NT2/D1 (cell line): Measurements from ENCODE around the gene MCEE.

Source experiments
- DNase-seq: peaks from one replicate; pipeline ENCODE4 v3.0.0-alpha.2; 2011; ENCODE audit warnings: low read depth, low spot score
- H3K27me3 ChIP-seq: 2 replicates; pipeline ENCODE4 v1.6.0; 2011; ENCODE audit warnings: mild to moderate bottlenecking; ENCODE audit not compliant: insufficient read length, insufficient read depth
- H3K36me3 ChIP-seq: 2 replicates; pipeline ENCODE4 v1.6.1; 2011; ENCODE audit warnings: mild to moderate bottlenecking, low read length, mixed read lengths; ENCODE audit not compliant: insufficient read depth, insufficient read length
- H3K4me1 ChIP-seq: 2 replicates; pipeline ENCODE4 v1.5.1; 2011; ENCODE audit not compliant: insufficient read depth, insufficient read length
- H3K4me3 ChIP-seq: 2 replicates; pipeline ENCODE4 v1.5.1; 2011; ENCODE audit warnings: low read depth; ENCODE audit not compliant: insufficient read length
- H3K9ac ChIP-seq: 2 replicates; pipeline ENCODE4 v1.6.0; 2011; ENCODE audit warnings: low read depth; ENCODE audit not compliant: insufficient read length
- H3K9me3 ChIP-seq: 2 replicates; pipeline ENCODE4 v1.5.1; 2011; ENCODE audit warnings: mild to moderate bottlenecking, low read length; ENCODE audit not compliant: insufficient read depth
- SUZ12 ChIP-seq: IDR thresholded peaks from 2 replicates; pipeline ENCODE4 v1.6.1; 2011; ENCODE audit not compliant: insufficient read length, insufficient read depth; ENCODE audit errors: extremely low read depth
- YY1 ChIP-seq: IDR thresholded peaks from 2 replicates; pipeline ENCODE4 v1.6.1; 2011; ENCODE audit not compliant: insufficient read length, insufficient read depth
- ZNF274 ChIP-seq: IDR thresholded peaks from 2 replicates; pipeline ENCODE4 v1.6.1; 2011; ENCODE audit warnings: mild to moderate bottlenecking, low read depth, low read length

Gene MCEE

DNA sequence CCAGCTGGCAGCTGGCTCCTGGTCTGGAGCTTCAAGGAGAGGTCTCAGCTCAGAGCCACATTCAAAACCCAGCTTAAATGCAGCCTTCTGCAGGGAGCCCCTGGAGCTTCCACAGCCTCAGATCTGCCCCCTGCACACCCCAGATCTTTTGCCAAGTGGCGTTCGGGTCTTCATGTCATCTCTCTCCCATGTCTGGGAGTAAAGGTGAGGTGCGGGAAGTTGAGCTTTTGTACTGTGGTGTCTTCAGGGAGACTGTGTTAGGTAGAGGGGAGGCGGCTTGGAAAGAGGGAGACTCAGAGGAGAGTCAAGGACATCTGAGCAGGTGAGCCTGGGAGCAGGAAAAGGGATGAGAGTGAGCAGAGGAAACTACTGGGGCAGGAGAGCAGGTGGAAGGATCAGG is 25.8 kb upstream of the MCEE start:
- Histone ChIP-seq H3K9me3 (no peaks in the 10 kb centered on the region), H3K9ac (no peak overlapping the region), H3K4me3 (no peak overlapping the region), H3K36me3 (peaks cover 2% of the 10 kb centered on the region), H3K27me3 (no peaks in the 10 kb centered on the region), H3K4me1 (peaks cover 8% of the 10 kb centered on the region)
- TF ChIP-seq SUZ12 (no peak), YY1 (no peak), ZNF274 (no peak)
- no peak for DNase-seq

DNA sequence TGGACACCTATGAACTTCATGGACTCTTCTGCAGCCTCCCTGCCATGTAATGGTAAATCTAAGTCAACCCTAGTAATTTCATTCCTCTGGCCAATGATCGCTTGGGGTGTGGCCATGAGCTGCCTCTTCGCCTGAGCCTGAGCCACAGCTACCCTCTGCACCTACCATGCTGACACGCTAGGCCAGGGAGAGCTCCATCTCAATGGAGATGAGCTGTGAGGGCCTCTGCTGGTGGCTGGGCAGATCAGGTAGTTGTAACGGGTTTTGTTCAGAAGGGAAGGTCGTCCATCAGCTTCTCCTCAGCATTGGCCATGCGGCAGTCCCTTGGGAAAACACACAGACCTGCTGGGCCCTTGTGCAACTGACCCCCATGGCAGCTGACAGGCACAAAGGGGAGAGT is 24.8 kb upstream of the MCEE start:
- no peaks in the 10 kb centered on the region for H3K27me3 ChIP-seq
- H3K9me3 ChIP-seq = no peaks in the 10 kb centered on the region
- TF ChIP-seq SUZ12 = no peak
- H3K9ac ChIP-seq = no peak overlapping the region
- no peak overlapping the region for H3K4me3 ChIP-seq
- DNase-seq = no peak
- peaks cover 8% of the 10 kb centered on the region for H3K4me1 ChIP-seq
- H3K36me3 ChIP-seq = peaks cover 13% of the 10 kb centered on the region

DNA sequence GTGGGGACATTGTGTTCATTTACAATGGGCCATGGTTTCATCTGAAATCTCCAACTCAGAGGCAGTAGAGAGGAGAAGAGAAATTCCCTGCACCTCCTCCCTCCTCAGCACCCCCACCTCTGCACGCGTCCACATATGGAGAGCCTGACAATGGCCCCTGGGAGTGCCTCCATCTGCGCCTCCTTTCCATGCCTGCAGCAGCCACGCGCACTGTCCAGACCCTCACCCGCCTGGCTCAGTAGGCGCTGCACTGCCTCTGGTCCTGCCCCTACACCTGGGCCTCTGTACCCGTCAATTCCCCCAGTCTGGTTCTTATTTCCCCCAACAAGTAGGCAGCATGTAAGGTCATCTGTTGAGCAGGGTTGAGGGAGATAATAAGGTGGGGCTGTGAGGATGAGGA is 24.2 kb upstream of the MCEE start:
- TF ChIP-seq SUZ12 (no peak), ZNF274 (no peak), YY1 (no peak)
- Histone ChIP-seq H3K27me3 (no peaks in the 10 kb centered on the region), H3K9ac (no peak overlapping the region), H3K9me3 (no peaks in the 10 kb centered on the region), H3K4me3 (no peak overlapping the region), H3K36me3 (peaks cover 18% of the 10 kb centered on the region), H3K4me1 (peaks cover 8% of the 10 kb centered on the region)
- no peak for DNase-seq

DNA sequence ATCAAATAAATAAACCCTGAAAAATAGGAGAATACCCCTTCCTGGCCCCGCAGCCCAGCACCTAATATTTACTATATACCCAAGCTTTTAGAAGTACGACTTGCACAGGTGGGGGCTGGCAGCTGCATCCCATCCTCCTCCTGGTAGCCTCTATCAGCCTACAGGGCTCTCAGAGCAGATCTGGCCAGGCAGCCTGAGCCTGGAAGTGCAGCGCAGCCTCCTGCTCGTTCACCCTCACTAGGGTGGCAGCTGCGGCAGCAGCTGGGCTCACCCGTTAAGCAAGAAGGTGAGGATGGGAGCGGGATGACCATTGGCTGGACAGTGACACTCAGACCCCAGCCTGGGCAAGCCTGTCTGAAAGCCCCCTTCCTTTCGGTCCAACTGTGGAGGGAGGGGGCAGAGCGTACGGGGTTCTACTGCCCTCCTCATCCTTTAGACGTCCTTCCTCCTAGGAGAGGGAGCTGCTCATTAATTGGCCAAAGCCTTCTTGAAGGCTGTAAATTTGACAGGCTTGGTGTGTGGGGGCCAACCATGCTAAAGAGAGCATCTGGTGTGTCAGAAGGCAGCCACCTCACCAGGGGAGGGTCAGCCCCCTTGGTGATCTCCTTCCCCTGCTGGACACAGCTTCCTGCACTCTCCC is 23.7 kb upstream of the MCEE start:
- H3K9ac ChIP-seq = no peak overlapping the region
- no peak overlapping the region for H3K4me3 ChIP-seq
- H3K9me3 ChIP-seq = no peaks in the 10 kb centered on the region
- no peak for TF ChIP-seq ZNF274
- no peak for TF ChIP-seq YY1
- no peak for TF ChIP-seq SUZ12
- no peak for DNase-seq
- H3K4me1 ChIP-seq = peaks cover 8% of the 10 kb centered on the region
- peaks cover 24% of the 10 kb centered on the region for H3K36me3 ChIP-seq
- H3K27me3 ChIP-seq = no peaks in the 10 kb centered on the region

DNA sequence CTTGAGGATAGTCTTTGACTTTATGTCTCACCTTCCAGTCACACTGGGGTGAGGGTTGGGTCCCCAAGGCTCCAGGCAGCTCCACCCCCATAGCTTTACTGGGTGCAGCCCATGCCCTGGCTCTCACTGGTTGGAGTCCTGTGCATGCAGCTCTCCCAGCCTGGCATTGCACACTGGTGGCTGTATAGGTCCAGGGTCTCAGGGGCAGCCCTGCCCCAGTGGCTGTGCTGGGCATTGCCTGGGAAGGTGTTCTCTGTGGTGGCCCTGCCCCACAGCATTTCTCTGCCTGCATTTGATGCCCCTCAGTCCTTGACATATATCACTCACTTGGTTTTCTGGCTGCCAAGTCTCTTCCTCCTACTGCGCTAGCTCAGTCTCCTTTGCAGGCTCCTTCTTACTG is 21.6 kb upstream of the MCEE start:
- H3K4me1 ChIP-seq = no peaks in the 10 kb centered on the region
- no peak for DNase-seq
- no peak overlapping the region for H3K4me3 ChIP-seq
- TF ChIP-seq SUZ12 (no peak), ZNF274 (no peak), YY1 (no peak)
- no peaks in the 10 kb centered on the region for H3K9me3 ChIP-seq
- no peaks in the 10 kb centered on the region for H3K27me3 ChIP-seq
- peaks cover 41% of the 10 kb centered on the region for H3K36me3 ChIP-seq
- no peak overlapping the region for H3K9ac ChIP-seq

GRCh38 chr2:71150082-71150816 is 20.2 kb upstream of the MCEE start:
- no peak for DNase-seq
- no peak overlapping the region for H3K4me3 ChIP-seq
- no peaks in the 10 kb centered on the region for H3K4me1 ChIP-seq
- TF ChIP-seq ZNF274 = no peak
- TF ChIP-seq SUZ12 = no peak
- TF ChIP-seq YY1 = no peak
- no peaks in the 10 kb centered on the region for H3K27me3 ChIP-seq
- H3K9ac ChIP-seq = no peak overlapping the region
- H3K36me3 ChIP-seq = peaks cover 52% of the 10 kb centered on the region
- H3K9me3 ChIP-seq = no peaks in the 10 kb centered on the region

- Histone ChIP-seq H3K4me3 (no peak overlapping the region), H3K27me3 (no peaks in the 10 kb centered on the region), H3K36me3 (peaks cover 68% of the 10 kb centered on the region), H3K9me3 (no peaks in the 10 kb centered on the region), H3K4me1 (no peaks in the 10 kb centered on the region), H3K9ac (no peak overlapping the region)
- no peak for DNase-seq
- TF ChIP-seq SUZ12 (no peak), YY1 (no peak), ZNF274 (no peak)
These were observed 18.6 kb upstream of the MCEE start for GRCh38 chr2:71148506-71149063.
